ENCODE results near the gene CD8A.
"Not testable (repeated sequence)": the region's sequence is repeated elsewhere in the genome, so short reads cannot be mapped to it uniquely, and the experiment has no call there.

Gene CD8A

DNA sequence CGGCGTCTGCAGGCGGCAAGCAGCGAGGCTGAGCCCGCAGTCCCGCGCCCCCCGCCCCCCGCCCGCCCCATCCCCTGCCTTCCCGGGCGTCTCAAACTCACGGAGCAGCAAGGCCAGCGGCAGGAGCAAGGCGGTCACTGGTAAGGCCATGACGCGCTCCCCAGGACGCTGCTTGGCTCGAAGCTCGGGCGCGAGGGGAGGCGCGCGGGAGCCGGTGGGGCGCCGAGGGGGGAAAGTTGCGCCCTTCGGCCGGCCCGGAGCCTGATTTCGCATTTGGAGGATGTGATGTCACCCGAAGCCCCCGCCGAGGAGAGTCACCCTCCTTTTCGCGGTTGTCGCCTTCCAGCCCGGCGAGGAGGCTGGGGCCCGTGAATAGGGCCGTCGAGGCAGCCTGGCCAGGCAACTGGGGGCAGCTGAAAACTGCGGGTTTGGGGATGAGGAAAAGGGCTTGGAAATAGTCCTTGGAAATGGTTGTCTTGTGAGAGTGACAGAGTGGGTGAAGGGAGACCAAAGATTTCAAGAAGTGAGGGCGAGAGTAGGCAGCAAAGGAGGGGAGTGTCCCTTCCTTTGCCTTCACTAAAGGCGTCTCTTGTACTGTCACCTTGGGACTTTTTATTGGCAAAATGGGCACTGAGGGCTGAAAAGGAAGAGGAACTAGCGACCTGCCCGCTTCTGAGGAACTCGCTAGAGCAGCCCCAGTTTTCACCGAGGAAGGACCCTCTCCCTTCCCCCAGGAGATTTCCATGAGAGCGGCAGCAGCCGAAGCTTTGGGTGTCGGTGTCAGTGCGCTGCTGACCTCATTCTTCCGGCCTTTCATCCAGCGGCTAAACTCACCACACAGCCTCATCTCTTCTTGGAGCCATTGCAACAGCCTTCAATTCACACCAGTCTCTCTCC is at the start of gene CD8A:
Gene CD8A, minus strand, starts transcription at position 238 of the 897 bp plus-strand sequence. Its CDS starts 88 bp downstream, at position 150.
- DNase-seq (ENCODE audit: low spot score) = peak; percentile 48

DNA sequence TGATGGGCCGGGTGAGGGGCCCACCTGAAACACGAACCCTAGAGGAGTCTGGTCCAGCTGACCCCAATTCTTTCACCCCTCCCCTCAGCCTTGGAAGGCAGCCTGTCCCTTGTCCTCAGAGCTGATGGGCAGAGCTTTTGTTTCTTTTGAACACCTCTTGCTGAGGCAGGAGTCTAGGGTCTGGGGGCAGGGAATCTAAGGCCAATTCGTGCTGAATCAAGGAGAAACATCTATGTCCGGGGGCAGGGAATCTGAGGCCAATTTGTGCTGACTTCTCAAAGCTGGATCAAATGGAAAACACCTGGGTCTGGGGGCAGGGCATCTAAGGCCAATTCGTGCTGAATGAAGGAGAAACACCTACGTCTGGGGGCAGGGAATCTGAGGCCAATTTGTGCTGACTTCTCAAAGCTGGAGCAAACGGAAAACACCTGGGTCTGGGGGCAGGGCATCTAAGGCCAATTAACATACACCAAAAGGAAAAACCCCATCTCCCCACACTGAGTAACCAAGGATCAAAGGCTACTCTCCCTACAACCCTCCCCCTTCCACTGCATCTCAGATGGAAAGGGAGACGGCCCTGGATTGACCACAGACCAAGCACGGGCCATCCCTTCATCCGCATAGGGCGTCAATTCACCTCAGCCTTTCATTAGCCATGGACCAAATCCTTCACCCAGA is 49.3 kb upstream of the CD8A start:
- not testable (repeated sequence) for DNase-seq (ENCODE audit: low spot score)

DNA sequence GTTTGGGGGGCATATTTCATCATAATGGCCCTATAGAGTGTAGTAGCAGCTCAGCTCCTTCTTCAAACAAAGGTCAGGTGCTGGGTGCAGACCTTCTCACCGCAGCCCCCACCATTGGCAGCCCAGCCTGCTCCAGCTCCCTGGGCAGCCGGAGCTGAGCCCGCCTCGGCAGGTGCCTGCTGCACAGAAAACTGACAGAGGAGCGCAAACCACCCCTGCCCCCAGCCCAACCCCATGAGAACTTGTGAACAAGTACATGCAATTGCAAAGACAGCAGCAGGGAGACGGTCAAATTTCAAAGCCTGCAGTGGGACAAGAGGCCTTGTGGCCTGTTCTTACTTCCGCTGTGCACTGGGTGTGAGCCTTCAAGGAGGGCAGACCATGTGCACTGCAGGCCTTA is 48.7 kb upstream of the CD8A start:
- DNase-seq (ENCODE audit: low spot score) = not testable (repeated sequence)

DNA sequence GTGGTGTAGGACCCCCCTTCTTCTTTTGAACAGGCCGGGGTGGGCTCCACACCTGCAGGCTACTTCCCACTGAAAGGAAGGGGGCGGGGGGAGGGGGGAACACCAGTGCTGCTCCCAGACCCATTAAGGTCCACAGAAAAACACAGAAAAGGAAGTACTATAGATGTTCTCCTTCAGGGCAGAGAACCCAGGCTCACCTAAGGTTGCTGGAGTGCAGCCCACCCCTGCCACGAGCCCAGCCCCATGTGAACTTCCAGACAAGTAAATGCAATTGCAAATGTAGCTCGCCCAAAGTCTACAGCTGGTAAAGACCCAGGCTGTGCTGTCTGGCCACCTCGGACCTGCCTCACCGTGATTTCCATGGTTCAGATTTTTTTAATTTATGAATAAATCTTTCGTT is 47.0 kb upstream of the CD8A start:
- DNase-seq (ENCODE audit: low spot score) = not testable (repeated sequence)

DNA sequence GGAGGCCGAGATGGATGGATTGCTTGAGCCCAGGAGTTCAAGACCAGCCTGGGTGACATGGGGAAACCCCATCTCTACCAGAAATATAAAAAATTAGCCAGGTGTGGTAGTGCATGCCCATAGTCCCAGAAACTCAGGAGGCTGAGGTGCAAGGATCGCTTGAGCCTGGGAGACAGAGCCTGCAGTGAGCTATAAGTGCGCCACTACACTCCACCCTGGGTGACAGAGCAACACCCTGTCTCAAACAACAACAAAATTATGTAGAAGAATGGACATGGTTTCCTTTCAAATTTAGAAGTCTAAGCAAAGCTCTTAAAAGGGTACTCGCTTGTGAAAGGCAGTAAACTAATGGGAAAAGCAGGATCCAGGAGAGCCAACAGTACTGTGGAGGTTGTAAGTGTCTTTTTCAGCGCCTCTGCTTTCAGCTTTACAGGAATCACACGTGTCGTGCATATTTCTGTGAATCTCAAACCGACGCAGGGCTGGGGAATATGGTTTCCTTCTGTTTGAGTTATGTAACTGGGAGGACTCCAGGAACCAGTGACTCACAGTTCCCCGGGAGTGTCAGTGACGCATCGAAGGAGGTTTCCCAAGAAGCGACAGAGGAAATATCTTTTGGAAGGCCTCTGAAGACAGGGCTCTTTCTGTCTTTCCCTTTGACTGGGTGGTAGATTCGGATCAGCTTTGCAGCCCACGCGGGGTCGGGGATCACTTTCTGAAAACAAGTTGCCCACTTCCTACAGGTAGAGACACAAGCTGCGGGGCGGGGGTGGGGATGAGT is 46.4 kb upstream of the CD8A start:
- DNase-seq (ENCODE audit: low spot score) = peak; percentile 47

DNA sequence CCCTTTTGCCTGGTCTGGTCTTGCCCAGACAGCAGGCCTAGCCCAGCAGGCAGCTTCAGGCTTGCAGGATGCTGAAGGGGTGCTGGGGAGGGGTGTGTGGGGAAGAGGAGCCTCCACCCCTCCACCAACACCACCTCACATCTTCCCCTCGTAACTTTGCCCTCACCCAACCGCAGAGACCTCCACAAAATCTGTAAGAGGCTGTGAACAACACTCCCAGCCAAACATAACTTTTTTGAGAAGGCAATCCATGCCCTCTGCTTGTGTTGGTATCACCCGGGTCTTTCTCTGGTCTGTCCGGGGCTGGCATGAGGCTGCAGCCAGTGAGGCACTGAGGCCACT is 44.8 kb upstream of the CD8A start:
- not testable (repeated sequence) for DNase-seq (ENCODE audit: low spot score)

DNA sequence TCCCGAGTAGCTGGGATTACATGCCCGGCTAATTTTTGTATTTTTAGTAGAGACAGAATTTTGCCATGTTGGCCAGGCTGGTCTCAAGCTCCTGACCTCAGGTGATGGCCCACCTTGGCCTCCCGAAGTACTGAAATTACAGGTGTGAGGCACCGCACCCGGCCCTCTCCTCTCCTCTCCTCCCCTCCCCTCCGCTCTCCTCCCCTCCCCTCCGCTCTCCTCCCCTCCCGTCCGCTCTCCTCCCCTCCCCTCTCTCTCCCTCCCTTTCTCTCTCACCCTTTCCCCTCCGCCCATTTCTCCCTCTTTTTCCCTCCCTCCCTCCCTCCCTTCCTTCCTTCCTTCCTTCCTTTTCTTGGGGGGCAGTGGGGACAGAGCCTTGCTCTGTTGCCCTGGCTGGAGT is 42.6 kb upstream of the CD8A start:
- DNase-seq (ENCODE audit: low spot score) = no peak

DNA sequence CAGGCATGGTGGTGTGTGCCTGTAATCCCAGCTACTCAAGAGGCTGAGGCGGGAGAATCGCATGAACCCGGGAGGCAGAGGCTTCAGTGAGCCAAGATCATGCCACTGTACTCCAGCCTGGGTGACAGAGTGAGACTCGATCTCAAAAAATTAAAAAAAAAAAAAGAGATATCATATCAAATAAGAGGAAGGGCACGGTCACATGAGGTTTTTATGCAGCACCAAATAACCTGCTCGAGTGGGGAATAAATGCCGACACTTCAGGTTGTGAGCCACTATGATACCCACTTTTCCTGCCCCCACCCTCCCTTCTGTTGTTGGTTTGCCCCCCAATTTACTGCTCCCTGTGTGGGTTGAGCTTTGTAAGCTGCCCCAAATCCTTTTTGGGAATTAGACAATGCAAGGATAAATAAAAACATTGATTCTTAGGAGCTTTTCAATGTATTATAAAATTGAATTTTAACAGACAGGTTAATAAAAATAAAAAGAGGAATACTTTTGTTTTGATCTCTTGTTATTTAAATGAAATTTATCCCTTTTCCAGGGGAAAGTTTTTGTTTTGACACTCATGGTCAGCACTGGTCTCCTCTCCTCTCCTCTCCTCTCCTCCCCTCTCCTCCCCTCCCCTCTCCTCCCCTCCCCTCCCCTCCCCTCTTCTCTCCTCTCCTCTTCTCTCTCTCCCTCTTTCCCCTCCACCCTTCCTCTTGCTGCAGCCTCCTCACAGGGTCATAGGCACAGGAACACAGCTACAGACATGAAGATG is 41.8 kb upstream of the CD8A start:
- no peak for DNase-seq (ENCODE audit: low spot score)

DNA sequence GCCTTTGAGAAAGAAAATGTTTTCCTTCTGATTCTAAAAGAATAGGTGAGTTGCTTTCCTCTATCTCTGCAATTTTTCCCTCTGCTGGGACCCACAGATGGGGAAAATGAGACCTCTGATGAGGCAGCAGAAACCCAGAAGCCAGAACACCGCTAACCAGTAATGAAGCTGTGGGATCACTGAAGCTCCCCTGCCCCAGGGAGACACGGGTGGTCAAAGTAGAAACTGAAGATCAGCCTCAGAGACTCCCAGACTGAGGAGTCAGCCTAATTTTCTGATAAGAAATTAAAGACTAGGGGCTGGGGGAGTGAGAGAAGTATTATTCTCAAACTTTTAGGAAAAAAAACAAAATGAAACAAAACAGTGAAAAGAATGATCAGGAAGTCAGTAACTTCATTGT is 40.8 kb upstream of the CD8A start:
- DNase-seq (ENCODE audit: low spot score) = no peak

DNA sequence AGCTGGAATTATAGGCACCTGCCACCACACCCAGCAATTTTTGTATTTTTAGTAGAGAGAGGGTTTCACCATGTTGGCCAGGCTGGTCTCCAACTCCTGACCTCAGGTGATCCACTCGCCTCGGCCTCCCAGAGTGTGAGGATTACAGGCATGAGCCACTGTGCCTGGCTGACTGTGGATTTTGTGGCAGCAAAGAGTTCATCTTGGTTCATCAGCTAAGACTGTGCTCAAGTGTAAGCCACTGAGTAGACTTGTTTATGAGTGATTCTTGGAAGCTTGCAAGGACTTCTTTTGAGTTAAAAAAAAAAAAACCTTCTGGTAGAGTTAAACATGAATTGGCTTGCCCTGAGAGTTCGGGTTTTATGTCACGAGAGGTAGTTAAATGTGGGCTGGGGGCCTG is 36.2 kb upstream of the CD8A start:
- no peak for DNase-seq (ENCODE audit: low spot score)

DNA sequence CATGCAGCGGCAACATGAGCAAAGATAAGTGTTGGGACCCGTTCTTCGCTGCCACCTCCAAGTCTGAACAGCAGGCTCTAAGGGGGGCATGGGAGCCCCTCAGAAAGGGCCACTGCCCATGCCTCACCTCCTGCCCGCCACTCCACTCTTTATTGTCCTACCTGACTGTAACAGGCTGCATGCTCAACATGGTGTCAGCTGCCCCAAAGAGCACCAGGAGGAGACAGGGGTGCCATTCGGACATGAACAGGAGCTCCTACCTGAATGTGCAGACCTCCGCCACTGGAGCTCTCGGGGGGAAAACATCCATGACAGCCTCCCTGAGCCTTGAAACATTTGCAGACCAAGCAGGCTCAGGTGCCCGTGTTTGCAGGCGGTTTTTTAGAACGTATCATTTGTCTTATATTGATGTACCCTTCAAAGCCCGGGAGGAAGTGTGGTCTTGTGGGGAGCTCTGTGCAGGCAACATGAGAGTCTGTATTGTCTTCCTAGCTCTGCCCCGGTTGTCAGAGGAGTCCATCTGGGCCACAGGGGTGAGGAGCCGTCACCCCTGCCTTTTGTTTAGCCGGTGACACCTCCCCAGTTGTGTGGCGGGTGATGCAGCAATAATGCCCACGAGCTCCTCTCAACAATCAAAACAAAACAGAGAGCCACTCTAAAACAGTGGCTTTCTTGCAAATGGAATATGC is 35.1 kb upstream of the CD8A start:
- DNase-seq (ENCODE audit: low spot score) = no peak

DNA sequence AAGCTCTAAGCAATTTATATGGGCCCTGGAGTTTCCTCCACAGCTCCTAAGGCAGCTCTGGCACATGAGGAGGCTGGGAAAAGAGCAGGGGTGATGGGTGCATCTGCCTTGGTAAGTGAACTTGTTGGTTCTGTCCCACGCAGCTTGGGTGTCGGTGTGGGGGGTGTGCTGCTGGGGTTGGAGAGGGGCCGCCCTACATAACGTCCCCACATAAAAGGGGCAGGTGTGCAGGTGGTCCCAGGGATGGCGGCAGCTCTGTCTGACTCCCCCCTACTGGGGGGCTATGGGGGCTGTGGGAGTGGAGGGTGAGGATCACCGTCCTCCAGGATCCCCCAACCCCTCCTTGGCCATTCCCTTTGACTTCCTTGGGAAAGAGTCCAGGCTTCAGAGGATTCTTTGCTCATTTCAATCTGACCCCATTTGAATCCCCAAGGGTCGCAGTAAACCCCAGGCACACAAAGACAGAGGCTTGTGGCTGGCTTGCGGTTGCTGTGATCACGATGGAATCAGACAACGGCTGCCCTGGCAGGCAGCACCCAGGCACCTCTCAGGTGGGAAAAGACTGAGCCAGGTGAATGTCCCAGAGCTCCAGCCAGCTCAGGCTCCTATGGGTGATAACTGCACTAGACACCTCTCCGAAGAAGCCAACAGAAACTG is 34.5 kb upstream of the CD8A start:
- no peak for DNase-seq (ENCODE audit: low spot score)

DNA sequence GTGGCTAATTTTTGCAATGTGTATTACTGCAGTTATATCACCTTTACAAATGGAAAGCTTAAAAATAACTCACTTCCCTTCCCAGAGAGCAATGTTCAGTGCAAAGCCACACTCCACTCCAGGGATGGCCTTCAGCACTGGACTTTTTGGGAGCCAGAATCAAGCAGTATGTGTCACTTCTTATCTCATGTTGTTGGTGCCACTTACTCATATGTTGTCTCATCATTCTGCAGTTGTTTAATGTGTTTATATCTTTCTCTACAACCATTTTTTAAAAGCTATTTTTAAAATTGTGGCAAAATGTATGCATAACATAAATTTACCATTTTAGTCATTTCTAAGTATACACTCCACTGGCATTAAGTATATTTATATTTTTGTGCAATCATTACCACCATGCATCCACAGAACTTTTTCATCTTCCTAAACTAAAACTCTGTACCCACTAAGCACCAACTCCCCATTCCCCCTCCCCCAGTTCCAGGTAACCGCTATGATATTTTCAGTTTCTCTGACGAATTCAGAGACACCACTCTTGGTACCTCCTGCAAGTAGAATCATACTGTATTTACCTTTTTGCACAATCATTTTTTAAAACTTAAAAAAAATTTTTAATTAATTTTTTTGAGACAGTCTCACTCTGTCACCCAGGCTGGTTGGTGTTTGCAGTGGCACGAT is 32.1 kb upstream of the CD8A start:
- no peak for DNase-seq (ENCODE audit: low spot score)

DNA sequence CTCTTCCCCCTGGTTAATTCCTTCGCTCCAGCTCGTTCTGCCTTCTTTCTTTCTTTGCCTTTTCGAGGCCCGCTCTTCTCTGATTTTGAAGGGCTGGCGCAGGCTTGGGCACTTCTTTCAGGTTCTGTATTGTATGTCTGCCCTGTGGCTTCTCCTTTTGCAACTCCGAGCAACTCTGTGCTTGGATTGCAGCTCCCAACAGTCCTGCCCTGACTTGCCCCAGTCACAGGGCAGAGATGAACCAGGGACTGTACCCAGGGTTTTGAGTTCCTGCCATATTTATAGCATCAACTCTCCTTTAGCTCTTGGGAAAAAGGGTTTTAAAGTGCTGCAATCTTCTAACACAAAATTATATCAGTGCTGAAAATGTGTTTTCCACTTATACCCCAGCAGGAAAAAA is 31.1 kb upstream of the CD8A start:
- DNase-seq (ENCODE audit: low spot score) = no peak

DNA sequence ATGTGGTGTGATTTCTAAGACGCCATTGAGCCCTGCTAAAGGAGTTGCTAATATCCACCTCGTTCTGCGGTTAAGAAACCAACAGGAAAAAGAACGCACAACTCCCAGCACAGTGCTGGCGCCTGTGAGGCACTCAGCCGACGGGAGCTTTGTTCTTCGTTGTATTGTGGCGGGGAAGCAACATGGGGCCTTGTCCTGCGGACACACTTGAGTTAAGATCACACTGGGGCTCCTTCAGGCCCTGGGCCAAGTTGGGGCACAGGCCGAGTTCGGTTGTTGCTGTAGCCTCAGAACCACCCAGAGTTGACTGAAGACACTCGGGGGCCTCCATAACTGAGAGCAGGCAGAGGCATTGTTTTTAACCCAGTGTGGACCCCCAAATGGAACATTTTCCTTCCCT is 30.6 kb upstream of the CD8A start:
- no peak for DNase-seq (ENCODE audit: low spot score)

DNA sequence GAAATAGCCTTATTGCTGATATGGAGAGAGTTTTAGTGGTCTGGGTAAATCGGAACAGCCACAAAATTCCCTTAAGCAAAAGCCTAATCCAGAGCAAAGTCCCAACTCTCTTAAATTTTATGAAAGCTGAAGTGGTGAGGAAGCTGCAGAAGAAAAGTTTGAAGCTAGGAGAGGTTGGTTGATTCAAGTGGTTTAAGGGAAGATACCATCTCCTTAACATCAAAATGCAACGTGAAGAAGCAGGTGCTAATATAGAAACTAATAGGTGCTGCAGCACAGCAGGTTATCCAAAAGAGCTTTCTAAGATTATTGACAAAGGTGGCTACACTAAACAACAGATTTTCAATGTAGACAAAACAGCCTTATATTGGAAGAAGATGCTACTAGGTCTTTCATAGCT is 28.2 kb upstream of the CD8A start:
- no peak for DNase-seq (ENCODE audit: low spot score)

DNA sequence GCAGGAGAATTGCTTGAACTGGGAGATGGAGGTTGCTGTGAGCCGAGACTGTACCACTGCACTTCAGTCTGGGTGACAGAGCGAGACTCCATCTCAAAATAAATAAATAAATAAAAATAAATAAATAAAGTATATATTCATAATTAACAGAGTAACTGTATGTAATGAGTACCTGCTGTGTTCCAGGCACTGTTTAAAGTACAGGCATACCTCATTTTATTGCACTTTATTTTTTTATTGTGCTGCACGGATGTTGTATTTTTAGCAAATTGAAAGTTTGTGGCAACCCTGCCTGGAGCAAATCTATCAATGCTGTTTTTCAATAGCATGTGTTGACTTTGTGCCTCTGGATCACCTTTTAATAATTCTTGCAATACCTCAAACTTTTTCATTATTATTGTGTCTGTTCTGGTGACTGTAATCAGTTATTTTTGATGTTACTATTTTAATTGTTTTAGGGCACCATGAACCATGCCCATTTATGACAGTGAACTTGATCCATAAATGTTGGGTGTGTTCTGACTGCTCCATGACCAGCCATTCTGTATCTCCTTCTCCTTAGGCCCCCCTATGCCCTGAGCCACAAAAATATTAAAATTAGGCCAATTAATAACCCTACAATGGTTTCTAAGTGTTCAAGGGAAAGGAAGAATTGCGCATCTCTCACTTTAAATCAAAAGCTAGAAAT is 27.5 kb upstream of the CD8A start:
- no peak for DNase-seq (ENCODE audit: low spot score)

DNA sequence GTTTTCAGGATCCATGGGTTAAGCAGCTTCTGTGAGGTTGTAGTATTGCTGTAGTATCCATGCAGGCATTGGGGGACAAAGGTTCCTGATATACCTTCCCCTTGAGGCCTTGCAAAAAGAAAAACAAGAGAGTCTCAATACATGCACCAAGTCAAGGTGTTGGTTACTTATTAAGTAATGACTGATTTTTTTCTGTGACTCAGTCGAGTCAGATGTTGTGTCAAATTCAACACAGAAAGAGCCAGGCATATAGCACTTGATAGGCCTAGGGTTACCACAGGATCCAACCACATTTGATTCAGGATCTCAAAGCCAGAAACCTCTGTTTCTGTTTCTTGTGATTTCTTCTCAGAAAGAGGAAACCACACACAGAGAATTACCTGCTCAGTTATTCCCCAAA is 24.9 kb upstream of the CD8A start:
- no peak for DNase-seq (ENCODE audit: low spot score)

DNA sequence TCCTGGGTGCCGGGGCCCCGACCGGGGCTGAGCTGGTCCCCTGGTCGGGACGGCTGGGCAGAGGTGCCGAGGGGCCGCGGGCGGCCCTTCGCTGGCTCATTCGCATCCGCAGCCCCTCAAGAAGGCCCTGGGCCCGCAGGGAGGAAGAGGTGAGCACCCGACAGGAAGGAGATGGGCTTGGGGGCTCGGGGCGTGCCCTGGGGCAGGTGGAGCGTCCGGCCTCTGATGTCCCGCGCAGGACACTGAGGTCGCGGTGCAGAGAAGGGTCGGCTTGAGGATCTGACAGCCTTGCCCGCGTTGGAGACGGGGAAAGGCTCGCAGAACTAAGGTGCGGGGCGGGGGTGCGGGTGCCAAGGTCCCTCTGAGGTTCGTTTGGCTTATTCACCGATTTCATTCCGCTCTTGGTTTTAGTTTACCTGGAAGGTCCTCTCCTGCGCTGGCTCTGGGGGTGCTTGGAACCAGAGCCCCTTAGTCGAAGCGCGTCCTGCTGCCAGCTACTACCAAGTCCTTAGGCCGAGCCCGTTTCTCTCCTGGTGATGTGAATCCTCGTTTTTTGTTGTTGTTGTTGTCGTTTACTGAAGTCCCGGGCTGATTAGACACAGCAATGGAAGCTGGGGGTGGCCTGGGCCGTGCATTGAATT is 18.9 kb upstream of the CD8A start:
- no peak for DNase-seq (ENCODE audit: low spot score)
